ENCODE results near the gene PCSK5. TPM values are rescaled to one million over a fixed set of nuclear protein-coding genes. Genes with fewer than 3 reads are reported as not detected.

The PCSK5 gene
- polyA plus RNA-seq, 3 donors = 4.8 to 13.0 (median 7.1) TPM

- H3K79me2 ChIP-seq (ENCODE audit: insufficient read depth, low read length) = no peaks in the 10 kb centered on the region
- no peak overlapping the region for H3K4me3 ChIP-seq (replicated peaks in 1 of 3; ENCODE audit: low read depth in 2 of 3, low read length in 3 of 3)
- peaks cover 0 to 6% (median 0%) of the 10 kb centered on the region in 3 donors for H3K27me3 Mint-ChIP-seq (ENCODE audit: low read depth in 3 of 3)
- H3K4me3 Mint-ChIP-seq = no peak overlapping the region
- no peaks in the 10 kb centered on the region for H3K9me3 ChIP-seq (replicated peaks in 1 of 2; ENCODE audit: control insufficient read depth in 1 of 2, insufficient read depth in 1 of 2, low read length in 2 of 2)
- H3K27ac Mint-ChIP-seq = no peak overlapping the region
- peaks cover 19% of the 10 kb centered on the region for H3K4me1 Mint-ChIP-seq
- 86% methylated on average over 1 of the region's 2 CpGs for WGBS (ENCODE audit: insufficient coverage)
- intact Hi-C loops (cut with micrococcal nuclease) = loop anchor here in 1 of 2 donors (10.0 kb wide), 1 partner anchor 54 kb away; the partner anchor contains the start of gene GCNT1
- peaks cover 3 to 8% of the 10 kb centered on the region in 2 donors for H3K4me1 ChIP-seq (ENCODE audit: control insufficient read depth in 1 of 2, insufficient read depth in 2 of 2, low read length in 2 of 2)
- H4K20me1 ChIP-seq (ENCODE audit: insufficient read depth, low read length) = no peaks in the 10 kb centered on the region
- H3K27me3 ChIP-seq (ENCODE audit: control insufficient read depth in 2 of 2, insufficient read depth in 2 of 2, low read length in 2 of 2) = no peaks in the 10 kb centered on the region
- no peaks in the 10 kb centered on the region for H3K9me3 Mint-ChIP-seq
- H2AFZ ChIP-seq (ENCODE audit: insufficient read depth, low read depth, low read length, poor library complexity, severe bottlenecking) = no peak overlapping the region
- H3K36me3 ChIP-seq (replicated peaks in 1 of 2; ENCODE audit: control insufficient read depth in 1 of 2, insufficient read depth in 2 of 2, low read length in 2 of 2) = no peaks in the 10 kb centered on the region
- H3K4me2 ChIP-seq (replicated peaks; ENCODE audit: extremely low read depth, low read length, poor library complexity, severe bottlenecking) = no peak overlapping the region
- no peaks in the 10 kb centered on the region for H3K36me3 Mint-ChIP-seq
- no peak for TF ChIP-seq CTCF (IDR thresholded peaks at IDR 0.05)
- no peak overlapping the region for H3K27ac ChIP-seq (ENCODE audit: low read depth in 1 of 2, low read length in 2 of 2)
- no peak for DNase-seq
- H3K9ac ChIP-seq (ENCODE audit: insufficient read depth, low read length, poor library complexity, severe bottlenecking) = no peak overlapping the region
These were observed 510.7 kb downstream of the PCSK5 start for GRCh38 chr9:76401176-76401575.

- Mint-ChIP-seq H3K4me1 (peaks cover 19% of the 10 kb centered on the region), H3K9me3 (no peaks in the 10 kb centered on the region)
These were observed 511.3 kb downstream of the PCSK5 start for GRCh38 chr9:76401580-76402354.

More at GRCh38 chr9:76401580-76402354, 511.3 kb downstream of the PCSK5 start:
- DNase-seq = no peak
- Histone ChIP-seq H3K36me3 (replicated peaks in 1 of 2; ENCODE audit: control insufficient read depth in 1 of 2, insufficient read depth in 2 of 2, low read length in 2 of 2) (no peaks in the 10 kb centered on the region), H2AFZ (ENCODE audit: insufficient read depth, low read depth, low read length, poor library complexity, severe bottlenecking) (peak overlapping the region; percentile 6), H3K9ac (ENCODE audit: insufficient read depth, low read length, poor library complexity, severe bottlenecking) (no peak overlapping the region), H3K4me2 (replicated peaks; ENCODE audit: extremely low read depth, low read length, poor library complexity, severe bottlenecking) (no peak overlapping the region), H3K9me3 (replicated peaks in 1 of 2; ENCODE audit: control insufficient read depth in 1 of 2, insufficient read depth in 1 of 2, low read length in 2 of 2) (no peaks in the 10 kb centered on the region), H3K4me1 (ENCODE audit: control insufficient read depth in 1 of 2, insufficient read depth in 2 of 2, low read length in 2 of 2) (peaks cover 3 to 8% of the 10 kb centered on the region in 2 donors), H3K27me3 (ENCODE audit: control insufficient read depth in 2 of 2, insufficient read depth in 2 of 2, low read length in 2 of 2) (no peaks in the 10 kb centered on the region), H4K20me1 (ENCODE audit: insufficient read depth, low read length) (no peaks in the 10 kb centered on the region), H3K27ac (ENCODE audit: low read depth in 1 of 2, low read length in 2 of 2) (no peak overlapping the region), H3K4me3 (replicated peaks in 1 of 3; ENCODE audit: low read depth in 2 of 3, low read length in 3 of 3) (no peak overlapping the region), H3K79me2 (ENCODE audit: insufficient read depth, low read length) (no peaks in the 10 kb centered on the region)
- H3K27me3 Mint-ChIP-seq (ENCODE audit: low read depth in 3 of 3) = peaks cover 0 to 6% (median 0%) of the 10 kb centered on the region in 3 donors
- TF ChIP-seq CTCF (IDR thresholded peaks at IDR 0.05) = no peak
- H3K4me3 Mint-ChIP-seq = no peak overlapping the region
- H3K36me3 Mint-ChIP-seq = no peaks in the 10 kb centered on the region
- H3K27ac Mint-ChIP-seq = peak overlapping the region in 1 of 7 donors; percentile 12
- intact Hi-C loops (cut with micrococcal nuclease) = loop anchor here in 1 of 2 donors (10.0 kb wide), 1 partner anchor 53 kb away; the partner anchor contains the start of gene GCNT1
- 86% methylated on average over 1 of the region's 3 CpGs for WGBS (ENCODE audit: insufficient coverage)
